Trophoblast cell (in vitro differentiated cells and primary cell): ENCODE measurements around the gene OLFML3.
A peak's percentile ranks its signal among the peaks of the same experiment; 100 is the strongest.

Experiments
- DNase-seq, 2 donors: peaks; one replicate each; pipeline ENCODE4 v3.0.0-alpha.2; 2016
- H2AFZ ChIP-seq: 2 replicates; pipeline ENCODE4 v1.6.1; 2013; ENCODE audit warnings: low read length, moderate library complexity, mild to moderate bottlenecking; ENCODE audit not compliant: insufficient read depth, poor library complexity
- H2AK5ac ChIP-seq: 2 replicates; pipeline ENCODE4 v1.6.1; 2013; ENCODE audit warnings: mild to moderate bottlenecking, low read length
- H2BK120ac ChIP-seq: 2 replicates; pipeline ENCODE4 v1.6.1; 2013; ENCODE audit warnings: low read length, mild to moderate bottlenecking, moderate library complexity; ENCODE audit not compliant: insufficient read depth, poor library complexity
- H2BK12ac ChIP-seq: 2 replicates; pipeline ENCODE4 v1.6.1; 2013; ENCODE audit warnings: mild to moderate bottlenecking, low read length, moderate library complexity
- H2BK5ac ChIP-seq: 2 replicates; pipeline ENCODE4 v1.6.1; 2013; ENCODE audit warnings: low read length, low read depth, moderate library complexity, mild to moderate bottlenecking; ENCODE audit not compliant: poor library complexity
- H3K14ac ChIP-seq: 2 replicates; pipeline ENCODE4 v1.6.1; 2013; ENCODE audit warnings: mild to moderate bottlenecking, low read length
- H3K18ac ChIP-seq: 2 replicates; pipeline ENCODE4 v1.6.1; 2013; ENCODE audit warnings: mild to moderate bottlenecking, low read length
- H3K23ac ChIP-seq: 2 replicates; pipeline ENCODE4 v1.6.1; 2013; ENCODE audit warnings: low read length
- H3K27ac ChIP-seq: 2 replicates; pipeline ENCODE4 v1.5.1; 2013; ENCODE audit warnings: low read depth, mild to moderate bottlenecking, inconsistent platforms, low read length, moderate library complexity
- H3K27me3 ChIP-seq: 2 replicates; pipeline ENCODE4 v1.6.1; 2013; ENCODE audit warnings: inconsistent platforms, mild to moderate bottlenecking, low read length, moderate library complexity; ENCODE audit not compliant: insufficient read depth
- H3K36me3 ChIP-seq, 2 experiments: 1 replicate in 1 of 2; 2 replicates in 1 of 2; pipeline ENCODE4 v1.6.1; 2013; ENCODE audit warnings: low read length in 2 of 2, mild to moderate bottlenecking in 2 of 2, moderate library complexity in 1 of 2; ENCODE audit not compliant: insufficient read depth in 2 of 2, control insufficient read depth in 1 of 2
- H3K4ac ChIP-seq: 2 replicates; pipeline ENCODE4 v1.6.1; 2013; ENCODE audit warnings: low read depth, mild to moderate bottlenecking, low read length, moderate library complexity
- H3K4me1 ChIP-seq, 2 experiments: 1 replicate in 1 of 2; 2 replicates in 1 of 2; pipeline ENCODE4 v1.6.1; 2013; ENCODE audit warnings: low read length in 2 of 2, mild to moderate bottlenecking in 2 of 2, moderate library complexity in 1 of 2; ENCODE audit not compliant: insufficient read depth in 2 of 2, control insufficient read depth in 1 of 2
- H3K4me2 ChIP-seq: 2 replicates; pipeline ENCODE4 v1.6.1; 2013; ENCODE audit warnings: inconsistent platforms, mild to moderate bottlenecking, low read length, moderate library complexity
- H3K4me3 ChIP-seq: 2 replicates; pipeline ENCODE4 v1.5.1; 2013; ENCODE audit warnings: mild to moderate bottlenecking, low read depth, low read length, inconsistent platforms
- H3K79me1 ChIP-seq: one replicate; pipeline ENCODE4 v1.6.1; 2013; ENCODE audit warnings: low read length
- H3K79me2 ChIP-seq: 2 replicates; pipeline ENCODE4 v1.6.1; 2013; ENCODE audit warnings: low read length, mild to moderate bottlenecking; ENCODE audit not compliant: control insufficient read depth, insufficient read depth, poor library complexity
- H3K9ac ChIP-seq: 2 replicates; pipeline ENCODE4 v1.6.1; 2013; ENCODE audit warnings: mild to moderate bottlenecking, low read length
- H3K9me3 ChIP-seq: 2 replicates; pipeline ENCODE4 v1.6.1; 2013; ENCODE audit warnings: low read depth, mild to moderate bottlenecking, control low read depth, inconsistent platforms, low read length; ENCODE audit not compliant: insufficient read depth
- H4K12ac ChIP-seq: 2 replicates; pipeline ENCODE4 v1.6.1; 2013; ENCODE audit warnings: low read depth, mild to moderate bottlenecking, low read length, moderate library complexity
- H4K8ac ChIP-seq: 2 replicates; pipeline ENCODE4 v1.6.1; 2013; ENCODE audit warnings: low read depth, mild to moderate bottlenecking, low read length, moderate library complexity
- H4K91ac ChIP-seq: one replicate; pipeline ENCODE4 v1.6.1; 2013; ENCODE audit warnings: low read depth, mild to moderate bottlenecking, low read length, moderate library complexity
- WGBS: extraction: QIAGEN DNeasy Blood & Tissue Kit; methylation state at CpG from one replicate; pipeline ENCODE4 v1.1.7; 2013; ENCODE audit warnings: missing lambda C conversion rate; ENCODE audit not compliant: insufficient read length, insufficient coverage; ENCODE audit errors: extremely low coverage; 5-methylcytosine and 5-hydroxymethylcytosine counted together

The OLFML3 gene

DNA sequence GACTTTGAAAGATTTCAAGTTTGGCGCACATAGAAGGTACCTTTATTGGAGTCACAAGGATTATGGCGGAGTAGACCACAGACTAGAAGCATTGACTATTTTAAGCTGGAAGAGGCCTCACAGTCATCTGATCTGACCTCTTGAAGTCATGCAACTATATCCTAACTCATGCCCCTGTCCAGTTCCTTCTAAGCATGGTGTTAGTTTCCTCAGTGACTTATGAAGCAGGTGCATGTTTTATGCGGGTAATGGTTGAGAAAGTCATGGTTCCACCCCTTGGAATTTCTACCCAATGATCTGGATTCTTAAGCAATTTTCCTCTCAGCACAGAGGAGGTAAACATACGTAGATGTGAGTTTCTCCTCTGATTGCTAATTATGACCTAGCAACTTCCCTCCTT, 11.7 kb downstream of the OLFML3 start:
- no peak overlapping the region for H2AK5ac ChIP-seq
- no peak overlapping the region for H3K18ac ChIP-seq
- no peak overlapping the region for H3K4me2 ChIP-seq
- peaks cover 16% of the 10 kb centered on the region for H3K9me3 ChIP-seq
- no peaks in the 10 kb centered on the region for H3K27me3 ChIP-seq
- H2BK12ac ChIP-seq: no peak overlapping the region
- H2BK5ac ChIP-seq: no peak overlapping the region
- no peak overlapping the region for H3K4ac ChIP-seq
- H3K14ac ChIP-seq: no peak overlapping the region
- no peaks in the 10 kb centered on the region for H3K4me1 ChIP-seq
- H3K27ac ChIP-seq: no peak overlapping the region
- no peaks in the 10 kb centered on the region for H3K79me1 ChIP-seq
- H3K36me3 ChIP-seq: no peaks in the 10 kb centered on the region
- no peaks in the 10 kb centered on the region for H3K79me2 ChIP-seq
- peak; percentile 20 to 84 for DNase-seq
- no peak overlapping the region for H4K12ac ChIP-seq
- H3K23ac ChIP-seq: no peak overlapping the region
- no peak overlapping the region for H2BK120ac ChIP-seq
- no peak overlapping the region for H4K8ac ChIP-seq
- H4K91ac ChIP-seq: no peak overlapping the region
- H3K4me3 ChIP-seq: no peak overlapping the region
- no CpG with 5 or more reads among the region's 4 CpGs for WGBS
- no peak overlapping the region for H3K9ac ChIP-seq
- no peak overlapping the region for H2AFZ ChIP-seq

DNA sequence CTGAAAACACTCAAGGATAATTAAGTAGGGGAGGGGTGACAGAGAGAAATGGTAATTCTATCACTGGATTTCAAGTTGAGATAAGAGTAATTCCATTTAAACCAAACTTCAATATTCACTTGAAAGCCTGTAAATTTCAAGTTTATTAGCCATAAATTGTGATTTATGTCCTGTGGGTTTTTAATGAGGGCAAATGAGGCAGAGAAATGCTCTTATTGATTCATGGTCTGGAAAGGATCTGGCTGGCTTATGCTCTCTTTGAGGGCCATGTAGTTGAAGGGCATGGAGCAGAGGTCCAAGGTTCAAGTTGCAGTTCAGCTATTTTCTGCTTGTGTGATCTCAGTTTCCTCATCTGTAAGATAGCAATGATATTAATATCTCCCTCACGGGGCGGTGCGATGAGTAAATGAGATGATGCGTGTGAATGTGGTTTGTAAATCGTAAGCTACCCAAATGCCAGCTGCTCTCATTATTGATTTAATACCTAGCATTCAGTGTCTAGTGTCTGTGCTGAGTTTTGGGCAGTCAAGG, 12.3 kb downstream of the OLFML3 start:
- DNase-seq: no peak
- Histone ChIP-seq H2AK5ac (no peak overlapping the region), H3K14ac (no peak overlapping the region), H2BK12ac (no peak overlapping the region), H3K27ac (no peak overlapping the region), H3K23ac (no peak overlapping the region), H3K4me1 (no peaks in the 10 kb centered on the region), H3K36me3 (no peaks in the 10 kb centered on the region), H4K12ac (no peak overlapping the region), H3K4me3 (no peak overlapping the region), H3K4me2 (no peak overlapping the region), H2BK5ac (no peak overlapping the region), H3K9ac (no peak overlapping the region), H4K91ac (no peak overlapping the region), H2AFZ (no peak overlapping the region), H3K4ac (no peak overlapping the region), H2BK120ac (no peak overlapping the region), H3K27me3 (no peaks in the 10 kb centered on the region), H3K9me3 (peaks cover 13% of the 10 kb centered on the region), H3K18ac (no peak overlapping the region), H3K79me1 (no peaks in the 10 kb centered on the region), H3K79me2 (no peaks in the 10 kb centered on the region), H4K8ac (no peak overlapping the region)
- no CpG with 5 or more reads among the region's 5 CpGs for WGBS

DNA sequence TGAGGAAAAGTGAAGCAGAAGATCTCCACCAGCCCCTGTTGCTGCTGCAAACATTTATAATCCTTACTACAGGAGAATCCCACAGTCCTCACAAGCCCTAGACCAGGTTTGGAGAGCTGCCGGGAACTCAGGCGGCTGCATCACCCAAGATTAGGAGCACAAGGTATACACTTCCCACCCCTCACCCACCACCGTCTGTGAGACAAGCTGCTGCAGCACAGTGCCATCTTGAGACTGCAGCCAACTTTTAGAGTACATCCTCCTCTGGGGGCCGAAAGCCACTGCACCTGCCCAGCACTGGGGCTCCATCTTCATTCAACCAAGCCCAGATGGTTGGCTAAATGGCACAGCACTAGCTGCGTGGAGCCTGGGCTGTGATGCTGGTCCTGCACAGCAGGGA, 13.8 kb downstream of the OLFML3 start:
- Histone ChIP-seq H3K36me3 (no peaks in the 10 kb centered on the region), H3K4me1 (no peaks in the 10 kb centered on the region), H3K9ac (no peak overlapping the region), H3K27ac (no peak overlapping the region), H2BK120ac (no peak overlapping the region), H3K23ac (no peak overlapping the region), H3K79me1 (no peaks in the 10 kb centered on the region), H3K79me2 (no peaks in the 10 kb centered on the region), H3K4me3 (no peak overlapping the region), H2AK5ac (no peak overlapping the region), H2BK5ac (no peak overlapping the region), H3K9me3 (peaks cover 13% of the 10 kb centered on the region), H3K14ac (no peak overlapping the region), H3K4me2 (no peak overlapping the region), H2BK12ac (no peak overlapping the region), H2AFZ (no peak overlapping the region), H4K12ac (no peak overlapping the region), H4K91ac (no peak overlapping the region), H3K18ac (no peak overlapping the region), H3K27me3 (no peaks in the 10 kb centered on the region), H3K4ac (no peak overlapping the region), H4K8ac (no peak overlapping the region)
- no peak for DNase-seq
- no CpG with 5 or more reads among the region's 5 CpGs for WGBS

DNA sequence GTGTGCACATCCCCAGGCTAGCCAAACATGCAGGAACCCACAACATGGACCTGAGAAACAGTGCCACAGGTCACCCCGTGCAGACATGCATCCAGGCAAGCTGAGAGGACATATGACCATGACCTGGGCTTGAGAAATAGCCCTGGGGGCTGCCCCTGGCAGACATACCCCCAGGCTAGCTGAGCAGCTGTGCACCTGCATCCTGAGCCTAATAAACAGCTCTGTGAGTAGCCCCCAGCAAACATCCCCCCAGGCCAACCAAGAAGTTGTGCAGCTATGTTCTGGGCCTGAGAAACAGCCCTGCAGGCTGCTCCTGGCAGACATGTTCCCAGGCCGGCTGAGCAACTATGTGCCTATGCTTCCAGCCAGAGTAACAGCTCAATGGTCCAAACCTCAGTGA, 14.5 kb downstream of the OLFML3 start:
- Histone ChIP-seq H3K79me2 (no peaks in the 10 kb centered on the region), H3K36me3 (no peaks in the 10 kb centered on the region), H3K4ac (no peak overlapping the region), H3K18ac (no peak overlapping the region), H3K4me2 (no peak overlapping the region), H3K79me1 (no peaks in the 10 kb centered on the region), H3K14ac (no peak overlapping the region), H3K23ac (no peak overlapping the region), H2BK5ac (no peak overlapping the region), H2BK120ac (no peak overlapping the region), H3K9me3 (peaks cover 13% of the 10 kb centered on the region), H3K4me1 (no peaks in the 10 kb centered on the region), H4K8ac (no peak overlapping the region), H3K4me3 (peak overlapping the region; percentile 18), H2AFZ (no peak overlapping the region), H4K91ac (no peak overlapping the region), H2BK12ac (no peak overlapping the region), H4K12ac (no peak overlapping the region), H2AK5ac (no peak overlapping the region), H3K27me3 (no peaks in the 10 kb centered on the region), H3K9ac (no peak overlapping the region), H3K27ac (no peak overlapping the region)
- no CpG with 5 or more reads among the region's 2 CpGs for WGBS
- DNase-seq: peak; percentile 68 to 91
